ENCODE results near the gene NOS3. TPM values are rescaled to one million over a fixed set of nuclear protein-coding genes. Genes with fewer than 3 reads are reported as not detected.

The NOS3 gene
- 10 to 100 TPM; 11.0 to 14.2 (median 12.3) TPM for polyA plus RNA-seq (ENCODE audit: insufficient read length in 3 of 3)
- long read RNA-seq, donor 1: 0 reads
- long read RNA-seq, donor 2, partial matches to known transcripts: 0 of 1 reads
- long read RNA-seq, donor 2, other reads (novel, unspliced or antisense): 0 of 1 reads
- long read RNA-seq, donor 3, partial matches to known transcripts: 0 of 1 reads
- long read RNA-seq, donor 3, other reads (novel, unspliced or antisense): 0 of 1 reads
- long read RNA-seq, donor 4, partial matches to known transcripts: 0 of 2 reads
- long read RNA-seq, donor 4, other reads (novel, unspliced or antisense): 0 of 2 reads
- long read RNA-seq, donor 5: 0 reads
- long read RNA-seq, donor 6, partial matches to known transcripts: 0 of 1 reads
- long read RNA-seq, donor 6, other reads (novel, unspliced or antisense): 0 of 1 reads
- long read RNA-seq, donor 7: 0 reads
- long read RNA-seq, donor 8, partial matches to known transcripts: 0 of 1 reads
- long read RNA-seq, donor 8, other reads (novel, unspliced or antisense): 0 of 1 reads
- long read RNA-seq, donor 9, partial matches to known transcripts: 0 of 2 reads
- long read RNA-seq, donor 9, other reads (novel, unspliced or antisense): 0 of 2 reads
- long read RNA-seq, donor 10, partial matches to known transcripts: 0 of 2 reads
- long read RNA-seq, donor 10, other reads (novel, unspliced or antisense): 0 of 2 reads
- long read RNA-seq, donor 11, partial matches to known transcripts: 0 of 1 reads
- long read RNA-seq, donor 11, other reads (novel, unspliced or antisense): 0 of 1 reads
- long read RNA-seq, donor 12, partial matches to known transcripts: 0 of 1 reads
- long read RNA-seq, donor 12, other reads (novel, unspliced or antisense): 0 of 1 reads
- long read RNA-seq, donor 13, partial matches to known transcripts: 14 of 25 reads
- long read RNA-seq, donor 13, other reads (novel, unspliced or antisense): 11 of 25 reads
- long read RNA-seq, donor 14, partial matches to known transcripts: 0 of 2 reads
- long read RNA-seq, donor 14, other reads (novel, unspliced or antisense): 0 of 2 reads
- long read RNA-seq, donor 15, partial matches to known transcripts: 0 of 1 reads
- long read RNA-seq, donor 15, other reads (novel, unspliced or antisense): 0 of 1 reads
- long read RNA-seq, donor 16, partial matches to known transcripts: 0 of 2 reads
- long read RNA-seq, donor 16, other reads (novel, unspliced or antisense): 0 of 2 reads

GRCh38 chr7:150990416-150991186 is at the start of gene NOS3:
TSS of gene NOS3 (plus strand) at chr7:150991017. CDS start at chr7:150993804, 2,787 bp downstream.
- no peak for DNase-seq

DNA sequence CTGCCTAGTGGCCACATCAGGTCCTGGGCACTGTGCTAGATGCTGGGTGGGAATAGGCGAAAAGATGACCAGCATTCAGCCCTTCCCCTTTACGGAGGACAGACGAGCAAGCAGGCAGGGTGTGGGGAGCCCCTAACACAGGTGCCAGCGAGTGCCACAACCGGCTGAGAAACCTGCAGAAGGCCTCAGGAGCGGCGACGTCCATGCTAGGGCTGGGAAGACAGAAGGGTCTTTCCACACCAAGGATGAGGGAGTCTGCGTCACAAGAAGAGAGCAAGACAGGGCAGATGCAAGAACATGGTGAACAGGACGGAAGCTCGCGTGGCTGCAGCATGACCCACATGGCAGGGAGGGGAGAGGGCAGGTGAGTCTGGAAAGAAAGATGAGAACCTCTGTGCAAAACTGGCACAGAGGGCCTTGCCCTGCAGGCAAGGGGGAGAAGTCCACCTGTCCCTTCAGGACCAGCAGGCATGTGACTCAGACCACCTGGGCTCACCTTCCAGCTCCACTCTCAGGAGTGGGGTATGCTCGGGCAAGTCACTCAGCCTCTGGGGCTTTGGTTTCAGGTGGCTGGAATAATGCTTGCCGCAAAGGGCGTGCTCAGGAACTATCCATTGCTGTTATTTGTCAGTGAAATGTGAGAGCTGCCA is 49.3 kb upstream of the NOS3 start:
- DNase-seq: no peak

DNA sequence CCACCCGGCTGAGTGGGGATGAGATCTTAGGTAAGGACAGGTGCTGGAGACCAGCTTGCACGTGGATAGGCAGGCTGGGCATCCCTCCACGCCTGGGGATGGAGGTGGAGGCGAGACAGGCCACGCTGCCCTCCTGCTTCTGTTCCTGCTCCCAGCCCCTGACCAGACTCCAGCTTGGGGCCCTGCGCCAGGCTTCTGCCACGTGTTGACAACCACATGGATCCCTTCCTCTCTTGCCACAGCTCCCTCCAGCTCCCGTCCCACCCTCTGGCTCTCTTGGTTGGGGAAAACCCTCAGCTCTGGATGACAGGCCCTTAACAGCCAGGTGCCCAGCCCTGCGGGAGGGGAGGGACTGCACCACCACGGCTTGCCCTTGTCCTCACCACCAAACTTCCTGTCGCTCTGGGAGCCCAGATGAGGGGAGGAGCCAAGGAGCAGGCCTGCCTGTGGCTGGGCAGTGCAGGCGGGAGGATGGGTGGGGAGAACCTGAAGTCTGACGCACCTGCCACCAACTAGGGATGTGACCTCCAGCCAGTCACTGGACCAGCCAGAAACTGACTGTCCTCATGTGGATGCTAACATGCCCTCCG is 48.7 kb upstream of the NOS3 start:
- no peak for DNase-seq

DNA sequence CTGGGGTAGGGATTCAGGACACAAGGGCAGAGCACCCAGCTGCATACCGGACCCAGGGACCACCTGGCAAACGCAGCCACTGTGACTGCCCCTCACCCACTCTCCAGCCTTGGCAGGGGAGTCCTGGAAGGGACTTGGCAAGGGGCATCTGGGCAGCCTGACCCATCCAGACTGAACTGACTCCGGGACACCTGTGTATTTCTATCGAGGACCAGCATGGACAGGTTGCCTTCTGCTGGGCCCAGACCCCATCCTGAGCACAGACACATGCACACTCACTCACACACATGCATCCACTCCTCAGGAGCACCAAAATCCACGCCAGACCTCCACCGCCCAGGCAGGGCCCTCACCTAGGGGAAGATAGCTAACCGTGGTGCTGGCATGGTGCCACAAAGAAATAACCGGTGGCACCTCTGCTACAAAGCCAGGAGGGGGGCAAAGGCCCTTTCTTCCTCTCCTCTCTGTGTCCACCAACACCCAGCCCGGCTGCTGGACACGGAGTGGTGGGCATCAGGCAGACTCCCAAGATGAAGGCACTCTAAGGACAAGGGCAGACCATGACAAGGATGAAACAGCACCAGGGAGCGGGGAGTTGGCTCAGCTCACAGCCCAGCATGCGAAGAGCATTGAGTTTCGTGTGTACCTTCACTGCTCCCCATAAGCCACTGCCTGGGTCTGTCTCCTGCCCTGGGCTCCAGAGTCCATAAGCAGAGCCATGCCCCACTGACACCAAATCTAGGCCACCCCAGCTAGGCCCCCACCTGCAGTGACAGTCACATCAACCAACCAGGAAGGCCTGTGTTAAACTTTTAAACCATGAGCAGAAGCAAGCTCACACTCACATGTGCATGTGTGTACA is 48.0 kb upstream of the NOS3 start:
- no peak for DNase-seq

DNA sequence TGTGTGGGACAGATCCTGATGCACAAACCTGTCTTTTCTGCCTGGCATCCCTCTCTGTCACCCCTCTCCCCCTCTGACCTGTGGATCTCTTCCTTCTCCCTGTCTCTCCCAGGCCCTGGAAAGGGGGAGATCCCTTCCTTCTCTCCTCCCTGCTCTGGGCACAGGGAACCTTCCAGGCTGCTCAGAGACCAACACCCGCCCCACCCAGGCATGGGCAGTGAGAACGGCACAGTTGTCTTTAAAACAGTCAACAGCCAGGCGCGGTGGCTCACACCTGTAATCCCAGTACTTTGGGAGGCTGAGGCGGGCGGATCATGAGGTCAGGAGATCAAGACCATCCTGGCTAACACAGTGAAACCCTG is 47.4 kb upstream of the NOS3 start:
- no peak for DNase-seq

GRCh38 chr7:150944066-150945042 is 46.5 kb upstream of the NOS3 start:
- no peak for DNase-seq

DNA sequence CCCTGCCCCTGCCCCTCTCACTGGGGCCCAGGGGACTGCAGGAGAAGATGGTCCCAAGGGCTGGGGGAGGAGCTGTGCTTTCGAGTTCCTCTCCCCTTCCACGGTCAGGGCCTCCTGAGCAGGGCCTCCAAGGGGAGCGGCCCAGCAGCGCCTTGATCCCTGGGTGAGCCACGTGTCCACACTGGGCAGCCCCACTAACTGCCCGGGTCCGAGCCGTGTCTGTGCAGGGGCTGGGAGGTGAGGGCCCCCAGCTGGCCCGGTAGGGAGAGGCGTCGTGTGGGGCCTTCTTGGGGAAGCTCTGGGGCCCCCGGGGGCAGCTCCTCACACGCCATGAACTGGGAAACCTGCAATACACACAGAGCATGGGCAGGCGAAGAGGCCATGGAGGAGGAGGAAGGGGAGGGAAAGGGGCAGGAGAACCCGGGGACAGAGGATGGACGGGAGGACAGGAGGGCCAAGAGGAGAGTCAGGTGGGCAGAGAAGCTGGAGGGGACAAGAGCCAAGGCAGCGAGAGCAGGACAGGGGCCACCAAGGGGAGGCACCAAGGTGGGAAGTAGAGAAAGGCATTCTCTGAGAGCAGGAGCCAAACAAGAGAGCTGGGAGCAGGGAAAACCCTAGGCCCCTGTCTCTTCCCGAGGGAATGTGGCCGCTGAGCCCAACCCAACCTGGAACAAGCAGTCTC is 45.5 kb upstream of the NOS3 start:
- no peak for DNase-seq

DNA sequence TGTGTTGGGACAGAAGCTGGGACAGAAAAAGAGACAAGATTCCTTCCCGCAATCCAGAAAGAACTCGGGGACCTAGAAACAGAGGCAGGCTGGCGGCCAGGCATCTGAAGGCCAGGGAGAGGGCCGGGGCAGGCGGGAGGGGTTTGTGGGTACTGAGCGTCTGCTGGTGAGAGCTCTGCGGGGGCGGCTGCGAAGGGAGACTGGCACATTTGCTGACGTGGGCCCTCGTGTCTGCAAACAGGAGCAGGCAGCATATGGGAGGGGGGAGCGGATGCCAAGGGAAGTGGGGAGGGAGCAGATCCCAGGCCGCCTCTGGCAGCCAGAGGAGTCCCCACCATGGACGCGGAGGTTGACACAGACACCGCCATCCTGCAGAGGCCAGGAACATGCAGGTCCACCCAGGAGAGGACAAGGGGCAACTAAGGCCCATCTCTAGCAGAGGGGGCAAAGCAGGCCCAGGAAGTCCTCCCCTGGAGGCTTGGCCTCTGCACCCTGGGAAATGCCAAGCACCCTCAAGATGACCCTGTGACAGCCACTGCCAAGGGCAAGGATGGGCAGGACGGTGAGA is 44.9 kb upstream of the NOS3 start:
- no peak for DNase-seq

DNA sequence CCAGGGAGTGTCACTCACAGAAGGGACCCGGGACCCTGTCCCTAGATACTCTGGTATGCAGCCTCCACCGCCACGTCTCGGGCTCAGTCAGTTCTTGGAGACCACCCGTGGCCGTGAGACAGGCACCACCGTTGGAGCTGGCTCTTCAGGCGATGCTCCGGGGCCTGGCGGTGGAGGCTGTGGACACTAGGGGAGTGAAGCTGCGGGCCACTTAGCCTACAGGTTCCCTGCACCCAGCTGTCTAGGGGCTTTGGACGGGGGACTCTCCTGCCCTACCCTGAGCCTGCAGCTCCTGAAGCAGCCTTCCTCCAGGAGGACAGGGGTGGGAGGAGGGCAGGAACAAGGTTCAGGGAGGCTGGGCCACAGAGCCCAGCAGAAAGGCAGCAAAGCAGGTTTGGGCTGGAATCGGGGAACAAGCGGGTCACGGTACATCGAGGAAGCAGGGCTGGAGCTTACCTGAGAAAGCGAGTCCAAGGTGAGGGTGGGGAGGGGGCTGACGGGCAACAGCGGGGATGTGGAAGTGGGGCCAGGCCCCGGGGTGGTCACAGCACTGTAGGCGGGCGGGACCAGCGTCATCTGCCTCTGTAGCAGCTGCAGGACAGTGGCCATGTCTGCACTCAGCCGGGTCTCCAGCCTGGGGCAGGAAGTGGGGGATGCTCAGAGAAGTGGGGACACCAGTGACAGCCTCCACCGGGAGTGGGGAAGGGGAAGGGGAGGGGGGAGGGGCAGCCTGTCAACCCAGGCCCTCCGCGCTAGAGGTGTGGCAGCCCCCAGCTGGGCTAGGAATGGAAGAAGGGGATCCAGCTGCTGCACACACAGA is 44.2 kb upstream of the NOS3 start:
- no peak for DNase-seq

DNA sequence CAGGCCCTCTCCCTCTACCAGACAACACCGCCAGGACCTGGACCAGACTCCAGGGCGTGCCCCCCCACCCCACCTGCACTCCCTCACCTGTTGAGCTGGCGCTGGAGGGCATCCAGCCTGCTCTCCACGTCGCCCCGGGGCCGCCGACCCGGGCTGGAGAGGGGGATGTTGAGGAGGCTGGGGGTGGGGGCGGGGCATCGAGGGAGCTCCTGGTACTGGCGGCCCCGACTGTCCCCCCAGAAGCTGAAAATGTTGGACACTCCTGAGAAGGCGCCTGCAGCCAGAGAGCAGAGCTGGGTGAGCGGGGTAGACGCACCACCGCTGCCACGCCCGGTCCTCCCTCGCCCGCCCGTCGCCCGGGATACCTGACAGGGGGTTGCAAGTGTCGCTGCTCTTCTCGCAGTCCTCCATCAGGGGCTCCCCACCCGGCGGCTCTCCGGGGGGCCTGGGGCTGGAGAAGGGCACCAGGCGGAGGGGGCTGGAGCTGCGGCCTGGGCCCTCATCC is 43.5 kb upstream of the NOS3 start:
- no peak for DNase-seq

DNA sequence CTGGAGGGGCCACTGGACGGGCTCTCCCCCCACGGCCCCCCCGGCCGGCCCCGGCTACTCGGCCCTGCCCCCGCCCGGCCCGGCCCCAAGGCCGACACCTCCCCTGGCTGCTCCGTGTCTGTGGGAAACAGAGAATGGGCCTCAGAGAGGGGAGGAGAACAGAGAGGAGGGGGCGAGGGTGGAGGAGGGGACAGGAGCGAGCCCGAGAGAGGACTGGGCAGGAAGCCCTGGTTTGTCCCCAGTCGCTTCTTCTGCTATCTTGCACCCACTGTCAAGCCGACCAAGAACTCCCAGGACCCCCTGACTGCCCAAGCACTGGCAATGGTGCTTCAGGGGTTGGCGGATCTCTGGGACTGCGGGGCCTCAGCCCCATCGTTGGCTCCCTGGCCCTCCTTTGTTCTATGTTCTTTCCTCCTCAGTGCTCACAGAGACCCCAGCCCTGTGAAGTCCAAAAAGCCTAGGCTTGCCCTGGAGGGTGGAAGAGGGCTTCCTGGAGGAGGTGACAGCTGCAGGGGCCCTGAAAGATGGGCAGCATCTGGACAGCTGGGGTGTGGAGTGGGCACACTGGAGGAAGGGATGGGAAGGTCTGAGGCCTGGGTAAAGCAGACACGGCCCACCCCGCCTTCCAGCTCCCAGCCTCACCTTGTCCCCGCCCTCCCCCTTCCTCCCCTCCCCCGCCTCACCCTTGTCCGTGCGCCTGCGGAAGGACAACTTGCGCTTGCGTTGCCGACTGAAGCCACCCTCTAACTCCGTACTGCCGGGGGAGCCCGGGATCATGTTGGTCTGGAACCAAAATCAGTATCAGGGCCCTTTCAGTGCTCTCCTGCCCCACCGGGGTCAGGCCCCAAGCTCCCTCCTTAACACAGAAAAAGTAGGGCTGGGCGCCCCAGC is 42.8 kb upstream of the NOS3 start:
- DNase-seq: no peak

DNA sequence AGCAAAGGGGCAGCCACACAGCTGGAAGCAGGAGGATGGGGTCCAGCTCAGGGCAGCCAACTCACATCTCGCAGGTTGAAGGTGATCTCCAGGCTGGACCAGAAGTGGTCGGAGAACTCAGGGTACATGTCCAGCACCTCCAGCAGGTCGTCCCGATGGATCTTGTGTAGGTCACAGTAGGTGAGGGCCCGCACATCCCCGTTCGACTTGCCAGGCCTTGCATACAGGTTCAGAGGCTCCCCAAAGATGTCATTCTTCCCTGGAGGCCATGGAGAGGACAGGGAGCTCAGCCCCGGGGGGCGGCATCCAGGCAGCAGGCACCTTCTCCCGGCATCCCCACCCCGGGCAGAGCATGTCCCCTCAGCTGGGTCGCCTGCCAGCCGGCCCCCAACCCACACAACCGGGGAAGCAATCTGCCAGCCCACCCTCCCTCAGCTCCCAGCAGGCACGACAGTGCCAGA is 42.0 kb upstream of the NOS3 start:
- DNase-seq: no peak

- DNase-seq: no peak
Measured at GRCh38 chr7:150949564-150949963, 41.3 kb upstream of the NOS3 start.

GRCh38 chr7:150949971-150950491 is 40.8 kb upstream of the NOS3 start:
- no peak for DNase-seq
